Measurements from ENCODE around the gene MAPKAPK2.

- no peak for TF ChIP-seq POLR2A (IDR thresholded peaks at IDR 0.05)
- TF ChIP-seq CTCF (IDR thresholded peaks at IDR 0.05 in 4 of 5, conservative IDR thresholded peaks at IDR 0.05 in 1 of 5), result no peak
These were observed 14.4 kb downstream of the MAPKAPK2 start for GRCh38 chr1:206699000-206699586.
